ENCODE data around the gene NR2C2.

The NR2C2 gene

GRCh38 chr3:14921811-14922705, 25.3 kb upstream of the NR2C2 start:
- DNase-seq (ENCODE audit: low spot score): no peak

GRCh38 chr3:14922863-14923262, 24.5 kb upstream of the NR2C2 start:
- DNase-seq (ENCODE audit: low spot score): no peak

GRCh38 chr3:14923476-14923875, 23.9 kb upstream of the NR2C2 start:
- no peak for DNase-seq (ENCODE audit: low spot score)

- DNase-seq (ENCODE audit: low spot score): peak; percentile 64
Measured at GRCh38 chr3:14925729-14926591, 21.4 kb upstream of the NR2C2 start.

GRCh38 chr3:14926592-14926991, 20.8 kb upstream of the NR2C2 start:
- no peak for DNase-seq (ENCODE audit: low spot score)

- no peak for DNase-seq (ENCODE audit: low spot score)
Measured at GRCh38 chr3:14927308-14927707, 20.1 kb upstream of the NR2C2 start.

- DNase-seq (ENCODE audit: low spot score): no peak
Measured at GRCh38 chr3:14929310-14930074, 17.9 kb upstream of the NR2C2 start.

GRCh38 chr3:14933820-14934425, 13.5 kb upstream of the NR2C2 start:
- no peak for DNase-seq (ENCODE audit: low spot score)

GRCh38 chr3:14935592-14936345, 11.6 kb upstream of the NR2C2 start:
- DNase-seq (ENCODE audit: low spot score): no peak

GRCh38 chr3:14938954-14939353, 8.4 kb upstream of the NR2C2 start:
- DNase-seq (ENCODE audit: low spot score): no peak

- DNase-seq (ENCODE audit: low spot score): no peak
Measured at GRCh38 chr3:14941871-14942270, 5.5 kb upstream of the NR2C2 start.

GRCh38 chr3:14943042-14943441, 4.3 kb upstream of the NR2C2 start:
- DNase-seq (ENCODE audit: low spot score): no peak

GRCh38 chr3:14946236-14946635, 1.1 kb upstream of the NR2C2 start:
- no peak for DNase-seq (ENCODE audit: low spot score)

- DNase-seq (ENCODE audit: low spot score): no peak
Measured at GRCh38 chr3:14946739-14947099, 664 bp upstream of the NR2C2 start.

GRCh38 chr3:14947886-14948608, 664 bp downstream of the NR2C2 start:
- DNase-seq (ENCODE audit: low spot score): peak; percentile 97

- no peak for DNase-seq (ENCODE audit: low spot score)
Measured at GRCh38 chr3:14948609-14949038, 1.2 kb downstream of the NR2C2 start.

GRCh38 chr3:14949126-14949525, 1.7 kb downstream of the NR2C2 start:
- DNase-seq (ENCODE audit: low spot score): no peak

GRCh38 chr3:14950274-14950673, 2.9 kb downstream of the NR2C2 start:
- no peak for DNase-seq (ENCODE audit: low spot score)

GRCh38 chr3:14957153-14957552, 9.8 kb downstream of the NR2C2 start:
- no peak for DNase-seq (ENCODE audit: low spot score)

- DNase-seq (ENCODE audit: low spot score): peak; percentile 26
Measured at GRCh38 chr3:14957925-14958324, 10.5 kb downstream of the NR2C2 start.

Data from NAMALWA (cell line).